Loucy (cell line): ENCODE data around the gene SLCO4A1.

ENCODE experiments used
- H2AFZ ChIP-seq: fragments of 200-600 bp; sonication (generic); 2 replicates; pipeline ENCODE4 v1.6.0; 2016; ENCODE audit warnings: antibody characterized with exemption, mild to moderate bottlenecking, low read length, moderate library complexity
- H3F3A ChIP-seq: fragments of 200-600 bp; 2 replicates; pipeline ENCODE4 v1.6.0; 2016; ENCODE audit warnings: antibody characterized with exemption, low read depth, mild to moderate bottlenecking
- H3K27me3 ChIP-seq: fragments of 200-600 bp; sonication (generic); 2 replicates; pipeline ENCODE4 v1.6.1; 2014; ENCODE audit warnings: low read length, mild to moderate bottlenecking; ENCODE audit not compliant: insufficient read depth, poor library complexity, severe bottlenecking
- H3K36me3 ChIP-seq: fragments of 200-600 bp; sonication (generic); 2 replicates; pipeline ENCODE4 v1.6.1; 2016; ENCODE audit warnings: low read length; ENCODE audit not compliant: insufficient read depth
- H3K4me1 ChIP-seq: fragments of 200-600 bp; sonication (generic); 2 replicates; pipeline ENCODE4 v1.5.1; 2014; ENCODE audit warnings: low read length, mild to moderate bottlenecking; ENCODE audit not compliant: insufficient read depth, poor library complexity, severe bottlenecking
- H3K4me2 ChIP-seq: fragments of 200-600 bp; sonication (generic); 2 replicates; pipeline ENCODE4 v1.6.0; 2014; ENCODE audit warnings: antibody characterized with exemption, low read length, low read depth, mild to moderate bottlenecking; ENCODE audit not compliant: poor library complexity, severe bottlenecking
- H3K4me3 ChIP-seq: fragments of 200-600 bp; sonication (generic); 2 replicates; pipeline ENCODE4 v1.5.1; 2014; ENCODE audit warnings: low read length, mild to moderate bottlenecking, mixed read lengths; ENCODE audit not compliant: poor library complexity, severe bottlenecking
- H3K79me2 ChIP-seq: fragments of 200-600 bp; sonication (generic); 2 replicates; pipeline ENCODE4 v1.6.1; 2014; ENCODE audit warnings: low read length; ENCODE audit not compliant: insufficient read depth
- H3K9ac ChIP-seq: fragments of 200-600 bp; sonication (generic); 2 replicates; pipeline ENCODE4 v1.6.0; 2014; ENCODE audit warnings: mild to moderate bottlenecking, low read depth, low read length, moderate library complexity; ENCODE audit not compliant: poor library complexity, severe bottlenecking
- H3K9me2 ChIP-seq: fragments of 200-600 bp; sonication (generic); replicated peaks from 2 replicates; pipeline ENCODE4 v1.6.1; 2016; ENCODE audit warnings: low read depth, low read length, mixed read lengths
- H3K9me3 ChIP-seq: fragments of 200-600 bp; sonication (generic); 2 replicates; pipeline ENCODE4 v1.6.1; 2014; ENCODE audit warnings: mild to moderate bottlenecking, antibody characterized with exemption, low read length, low read depth; ENCODE audit not compliant: insufficient read depth
- H4K20me1 ChIP-seq: fragments of 200-600 bp; sonication (generic); 2 replicates; pipeline ENCODE4 v1.6.0; 2014; ENCODE audit warnings: antibody characterized with exemption, low read length, mild to moderate bottlenecking; ENCODE audit not compliant: insufficient read depth, poor library complexity, severe bottlenecking
- EZH2phosphoT487 ChIP-seq: fragments of 200-600 bp; IDR thresholded peaks from 2 replicates; pipeline ENCODE4 v1.6.1; 2018; ENCODE audit warnings: antibody characterized with exemption, mild to moderate bottlenecking, moderate library complexity, borderline replicate concordance
- TF ChIP-seq, protein P1 (sequence below): fragments of 200-600 bp; sonication (generic); conservative IDR thresholded peaks from 2 replicates; pipeline ENCODE4 v1.5.1; 2014; ENCODE audit warnings: mild to moderate bottlenecking, antibody characterized with exemption, low read length

The SLCO4A1 gene

DNA sequence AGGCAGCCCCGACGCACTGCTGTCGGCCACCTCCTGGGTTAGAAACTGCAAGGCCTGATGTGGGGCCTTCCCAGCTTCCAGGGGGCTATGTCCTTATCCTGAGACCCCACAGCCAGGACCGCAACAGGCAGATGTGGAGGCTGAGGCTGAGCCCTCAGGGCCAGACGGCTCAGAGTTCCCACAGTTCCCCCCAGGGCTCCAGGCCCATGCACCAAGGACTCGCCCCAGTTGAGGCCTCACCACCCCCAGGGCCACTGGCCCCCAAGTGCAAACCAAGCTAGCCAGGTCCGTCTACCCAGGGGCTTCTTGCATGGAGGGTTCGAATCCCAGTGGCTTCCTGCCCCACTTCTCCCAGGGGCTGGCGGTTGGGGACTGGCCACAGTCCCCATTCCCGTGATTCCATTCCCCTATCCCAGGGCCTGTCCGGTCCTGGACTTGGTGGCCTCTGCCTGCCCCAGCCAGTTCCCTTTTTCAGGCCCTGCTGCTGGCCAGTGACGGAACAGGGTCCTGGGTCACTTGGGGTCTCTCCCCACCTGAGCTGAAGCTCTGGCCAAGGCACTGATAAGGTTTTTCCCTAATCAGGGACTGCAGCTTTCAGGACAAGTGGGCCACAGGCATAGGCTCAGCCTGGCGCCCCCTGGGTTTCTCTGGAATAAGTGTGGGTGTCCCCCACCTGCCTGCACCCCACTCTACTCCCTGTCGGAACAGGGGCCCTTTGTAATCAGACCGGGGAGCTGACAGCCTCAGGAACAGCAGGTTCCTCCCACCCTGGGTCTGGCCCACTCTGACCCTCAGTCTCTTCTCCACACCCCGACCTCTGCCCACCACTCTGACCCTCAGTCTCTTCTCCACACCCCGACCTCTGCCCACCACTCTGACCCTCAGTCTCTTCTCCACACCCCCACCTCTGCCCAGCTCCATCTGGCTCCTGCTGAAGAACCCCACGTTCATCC is 22.0 kb downstream of the SLCO4A1 start:
- no peaks in the 10 kb centered on the region for H3K4me1 ChIP-seq
- no peaks in the 10 kb centered on the region for H3K9me2 ChIP-seq
- no peaks in the 10 kb centered on the region for H4K20me1 ChIP-seq
- no peaks in the 10 kb centered on the region for H3F3A ChIP-seq
- H3K9me3 ChIP-seq: no peaks in the 10 kb centered on the region
- H2AFZ ChIP-seq: no peak overlapping the region
- no peaks in the 10 kb centered on the region for H3K79me2 ChIP-seq
- no peak overlapping the region for H3K4me3 ChIP-seq
- H3K27me3 ChIP-seq: no peaks in the 10 kb centered on the region
- no peak for TF ChIP-seq EZH2phosphoT487
- TF ChIP-seq, protein P1, sequence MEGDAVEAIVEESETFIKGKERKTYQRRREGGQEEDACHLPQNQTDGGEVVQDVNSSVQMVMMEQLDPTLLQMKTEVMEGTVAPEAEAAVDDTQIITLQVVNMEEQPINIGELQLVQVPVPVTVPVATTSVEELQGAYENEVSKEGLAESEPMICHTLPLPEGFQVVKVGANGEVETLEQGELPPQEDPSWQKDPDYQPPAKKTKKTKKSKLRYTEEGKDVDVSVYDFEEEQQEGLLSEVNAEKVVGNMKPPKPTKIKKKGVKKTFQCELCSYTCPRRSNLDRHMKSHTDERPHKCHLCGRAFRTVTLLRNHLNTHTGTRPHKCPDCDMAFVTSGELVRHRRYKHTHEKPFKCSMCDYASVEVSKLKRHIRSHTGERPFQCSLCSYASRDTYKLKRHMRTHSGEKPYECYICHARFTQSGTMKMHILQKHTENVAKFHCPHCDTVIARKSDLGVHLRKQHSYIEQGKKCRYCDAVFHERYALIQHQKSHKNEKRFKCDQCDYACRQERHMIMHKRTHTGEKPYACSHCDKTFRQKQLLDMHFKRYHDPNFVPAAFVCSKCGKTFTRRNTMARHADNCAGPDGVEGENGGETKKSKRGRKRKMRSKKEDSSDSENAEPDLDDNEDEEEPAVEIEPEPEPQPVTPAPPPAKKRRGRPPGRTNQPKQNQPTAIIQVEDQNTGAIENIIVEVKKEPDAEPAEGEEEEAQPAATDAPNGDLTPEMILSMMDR: no peak
- H3K9ac ChIP-seq: no peak overlapping the region
- H3K36me3 ChIP-seq: peaks cover 49% of the 10 kb centered on the region; the same call in 1 of the 2 replicates
- H3K4me2 ChIP-seq: no peak overlapping the region

DNA sequence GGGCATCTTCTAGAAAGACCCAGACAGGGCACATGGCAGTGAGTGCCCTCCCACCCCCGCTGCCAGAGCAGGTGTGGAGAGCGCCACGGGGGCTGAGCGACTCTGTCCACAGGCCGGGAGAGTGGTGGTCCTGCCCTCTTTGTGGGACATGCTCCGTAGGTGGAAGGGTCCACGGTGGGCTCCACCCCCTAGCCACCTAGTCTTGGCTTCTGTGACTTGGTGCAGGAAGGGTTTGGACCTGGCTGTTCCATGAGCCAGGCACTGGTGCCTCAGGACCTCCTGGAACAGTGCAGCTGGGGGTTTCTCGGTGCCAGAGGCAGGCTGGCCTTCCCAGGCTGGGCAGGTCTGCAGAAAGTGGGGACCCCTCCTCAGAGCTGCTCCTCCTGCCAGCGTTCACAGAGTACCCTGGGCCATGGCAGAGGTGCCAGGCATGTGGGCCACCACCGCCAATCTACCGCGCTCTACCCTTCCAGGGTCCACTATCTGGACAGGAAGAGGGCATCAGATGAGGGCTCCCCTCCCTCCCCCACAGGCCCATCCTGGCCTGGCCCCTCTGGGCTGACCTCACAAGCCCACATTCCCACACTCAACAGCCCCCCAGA is 23.0 kb downstream of the SLCO4A1 start:
- Histone ChIP-seq H4K20me1 (no peaks in the 10 kb centered on the region), H3K9me3 (no peaks in the 10 kb centered on the region), H2AFZ (no peak overlapping the region), H3K4me3 (no peak overlapping the region), H3K9me2 (no peaks in the 10 kb centered on the region), H3K36me3 (peaks cover 41% of the 10 kb centered on the region; the same call in 1 of the 2 replicates), H3K9ac (no peak overlapping the region), H3K79me2 (no peaks in the 10 kb centered on the region), H3F3A (no peaks in the 10 kb centered on the region), H3K4me2 (no peak overlapping the region), H3K27me3 (no peaks in the 10 kb centered on the region), H3K4me1 (no peaks in the 10 kb centered on the region)
- TF ChIP-seq EZH2phosphoT487: no peak
- TF ChIP-seq, protein P1: no peak

DNA sequence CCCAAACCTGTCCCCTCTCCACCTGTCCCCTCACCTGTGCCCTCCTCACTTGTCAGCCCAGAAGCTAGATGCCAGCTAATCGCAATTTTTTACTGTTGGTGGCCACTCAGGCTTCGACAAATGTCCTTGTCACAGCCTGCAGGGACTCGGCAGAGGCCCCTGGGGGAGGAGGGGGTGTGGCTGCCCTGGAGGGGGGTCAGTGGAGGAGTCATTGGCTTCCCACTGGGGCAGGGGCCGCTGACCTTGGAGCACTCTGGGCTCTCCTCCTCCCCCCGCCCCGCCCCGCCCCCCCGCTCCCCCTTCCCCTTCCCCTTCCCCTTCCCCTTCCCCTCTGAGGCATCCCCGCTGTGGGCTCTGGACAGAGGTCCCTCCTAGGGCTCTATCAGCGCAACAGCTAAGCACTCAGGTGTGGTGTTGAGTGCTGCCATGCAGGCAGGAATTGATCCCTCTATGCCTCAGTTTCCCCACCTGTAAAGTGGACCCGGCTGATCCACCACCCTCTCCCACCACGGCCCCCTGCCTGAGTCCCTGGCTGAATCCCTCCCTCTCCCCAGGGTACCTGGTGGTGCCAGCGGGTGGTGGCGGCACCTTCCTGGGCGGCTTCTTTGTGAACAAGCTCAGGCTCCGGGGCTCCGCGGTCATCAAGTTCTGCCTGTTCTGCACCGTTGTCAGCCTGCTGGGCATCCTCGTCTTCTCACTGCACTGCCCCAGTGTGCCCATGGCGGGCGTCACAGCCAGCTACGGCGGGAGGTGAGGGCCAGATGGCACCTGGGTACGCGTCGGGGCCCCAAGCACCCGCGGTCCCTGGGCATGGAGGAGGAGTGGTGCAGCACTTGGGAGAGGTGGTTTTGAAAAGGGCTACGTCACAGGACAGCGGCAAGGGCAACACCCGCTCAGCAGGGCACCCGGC is 23.8 kb downstream of the SLCO4A1 start:
- Histone ChIP-seq H3F3A (no peaks in the 10 kb centered on the region), H2AFZ (no peak overlapping the region), H3K36me3 (peaks cover 40% of the 10 kb centered on the region; the same call in 1 of the 2 replicates), H3K4me1 (no peaks in the 10 kb centered on the region), H3K9ac (no peak overlapping the region), H3K9me3 (no peaks in the 10 kb centered on the region), H3K79me2 (no peaks in the 10 kb centered on the region), H3K9me2 (no peaks in the 10 kb centered on the region), H3K4me2 (no peak overlapping the region), H4K20me1 (no peaks in the 10 kb centered on the region), H3K27me3 (no peaks in the 10 kb centered on the region), H3K4me3 (no peak overlapping the region)
- TF ChIP-seq, protein P1: no peak
